Measurements from ENCODE around the gene COL1A2. TPM values are rescaled to one million over a fixed set of nuclear protein-coding genes. Genes with fewer than 3 reads are reported as not detected.

COL1A2 gene
- total and polyA plus RNA-seq, 2 of the 8 experiments (the other 6 are each of a cell fraction or from before 2014, with no cell fraction given), result 45.2 to 87.2 TPM

GRCh38 chr7:94433224-94433623 is 38.5 kb downstream of the COL1A2 start:
- no peak overlapping the region for H4K5ac ChIP-seq (ENCODE audit: insufficient read length, low read depth, low read length)
- no peak overlapping the region for H3K4ac ChIP-seq (replicated peaks; ENCODE audit: insufficient read length, low read depth, low read length)
- H3K79me2 ChIP-seq (ENCODE audit: control insufficient read depth in 1 of 2, insufficient read depth in 2 of 2, low read length in 2 of 2), result no peaks in the 10 kb centered on the region
- no peaks in the 10 kb centered on the region for H3K9me3 ChIP-seq (ENCODE audit: insufficient read depth in 2 of 2, low read depth in 1 of 2, low read length in 1 of 2)
- H4K91ac ChIP-seq (replicated peaks; ENCODE audit: insufficient read length, low read length), result no peak overlapping the region
- no peak overlapping the region for H3K14ac ChIP-seq (ENCODE audit: insufficient read length)
- H4K8ac ChIP-seq (ENCODE audit: extremely low read depth, insufficient read depth, low read length), result no peak overlapping the region
- TF ChIP-seq KDM1A (IDR thresholded peaks at IDR 0.05; ENCODE audit: borderline replicate concordance, low read length) (no peak), TAF7 (optimal IDR thresholded peaks at IDR 0.05; ENCODE audit: borderline replicate concordance, low read depth, low read length) (no peak), PHF8 (conservative IDR thresholded peaks at IDR 0.05; ENCODE audit: low read depth, low read length) (no peak), ZNF274 (IDR thresholded peaks at IDR 0.05; ENCODE audit: borderline replicate concordance, extremely low read depth, low read length) (no peak), SP1 (IDR thresholded peaks at IDR 0.05; ENCODE audit: low read depth, low read length) (no peak), JUND (IDR thresholded peaks at IDR 0.05; ENCODE audit: low read length) (no peak), SIRT6 (IDR thresholded peaks at IDR 0.05; ENCODE audit: low read length) (no peak)
- DNase-seq (ENCODE audit: low read depth in 1 of 2, low spot score in 2 of 2) (no peak), FAIRE-seq (no peak)
- H3K4me2 ChIP-seq (ENCODE audit: insufficient read depth in 1 of 2, low read depth in 2 of 2, low read length in 2 of 2), result no peak overlapping the region
- H2BK5ac ChIP-seq (ENCODE audit: low read depth, low read length), result no peak overlapping the region
- peaks cover 4 to 20% (median 11%) of the 10 kb centered on the region in 4 experiments for H3K36me3 ChIP-seq (ENCODE audit: control insufficient read depth in 2 of 4, insufficient read depth in 4 of 4, low read length in 3 of 4)
- no peak overlapping the region for H2BK15ac ChIP-seq (ENCODE audit: low read length)
- H3K18ac ChIP-seq (ENCODE audit: extremely low read depth, low read length), result no peak overlapping the region
- H2BK120ac ChIP-seq (replicated peaks; ENCODE audit: low read depth, low read length), result no peak overlapping the region
- no peaks in the 10 kb centered on the region for H4K20me1 ChIP-seq (replicated peaks in 1 of 2; ENCODE audit: control insufficient read depth in 1 of 2, insufficient read depth in 2 of 2, low read length in 2 of 2)
- no peak overlapping the region for H3K56ac ChIP-seq (replicated peaks; ENCODE audit: insufficient read length, low read depth, low read length)
- no peak overlapping the region for H2AK5ac ChIP-seq (ENCODE audit: low read depth, low read length)
- no peak overlapping the region for H3K4me3 ChIP-seq (ENCODE audit: extremely low read depth in 1 of 4, insufficient read depth in 2 of 4, low read depth in 3 of 4, low read length in 4 of 4)
- no peak overlapping the region for H3K27ac ChIP-seq (ENCODE audit: low read depth, low read length)
- no peaks in the 10 kb centered on the region for H3K23me2 ChIP-seq (ENCODE audit: low read depth, low read length)
- ChIA-PET POLR2A (ENCODE audit: partially characterized antibody) (no interaction called here), CTCF (ENCODE audit: partially characterized antibody) (interaction anchor here (0.6 to 5.1 kb wide), 8 partner anchors 9 to 531 kb away, joined by 3 to 33 read pairs (median 6); partner anchors contain the start of gene COL1A2)
- no peak overlapping the region for H2BK12ac ChIP-seq (ENCODE audit: low read depth, low read length)
- 87% methylated on average over 2 of the region's 2 CpGs; no CpG with 5 or more reads in 1 of the 2 experiments for WGBS, 2 experiments (ENCODE audit: extremely low coverage in 1 of 2, insufficient coverage in 1 of 2, insufficient read length in 1 of 2, insufficient replicate concordance in 2 of 2, low coverage in 1 of 2, low lambda C conversion rate in 2 of 2, missing lambda C conversion rate in 1 of 2)
- H3K79me1 ChIP-seq (ENCODE audit: low read depth, low read length), result no peaks in the 10 kb centered on the region
- H3K4me1 ChIP-seq (replicated peaks in 1 of 4; ENCODE audit: control insufficient read depth in 3 of 4, insufficient read depth in 4 of 4, low read length in 3 of 4), result no peaks in the 10 kb centered on the region
- H2BK20ac ChIP-seq (ENCODE audit: low read length), result no peak overlapping the region
- H3K23ac ChIP-seq (ENCODE audit: insufficient read length), result no peak overlapping the region
- H3K27me3 ChIP-seq (replicated peaks in 1 of 4; ENCODE audit: control insufficient read depth in 3 of 4, extremely low read depth in 1 of 4, insufficient read depth in 3 of 4, low read length in 3 of 4), result no peaks in the 10 kb centered on the region
- no peak overlapping the region for H3K9ac ChIP-seq (replicated peaks in 1 of 4; ENCODE audit: extremely low read depth in 1 of 4, low read depth in 3 of 4, low read length in 3 of 4)
- no peak overlapping the region for H2AFZ ChIP-seq (ENCODE audit: low read length)
